AG04450 (cell line): ENCODE data around the gene TMEM131. TPM values are rescaled to one million over a fixed set of nuclear protein-coding genes. Genes with fewer than 3 reads are reported as not detected.
"Not testable (repeated sequence)": the region's sequence is repeated elsewhere in the genome, so short reads cannot be mapped to it uniquely, and the experiment has no call there.

Experiments
- CTCF ChIA-PET: fragments of 300-600, 350-600 bp; formaldehyde crosslinking; extraction: SDS; loops from one replicate; lab custom pipeline; 2022; ENCODE audit warnings: antibody characterized with exemption, inconsistent platforms; lab: Charles Lee
- POLR2A ChIA-PET: fragments of 350-600 bp; formaldehyde crosslinking; extraction: SDS; loops from one replicate; lab custom pipeline; 2021; ENCODE audit warnings: antibody characterized with exemption, inconsistent platforms; lab: Yijun Ruan, JAX
- DNase-seq: peaks from one replicate; pipeline ENCODE4 v3.0.0-alpha.2; 2011; ENCODE audit warnings: low read depth, low spot score
- H3K27ac ChIP-seq: one replicate; pipeline ENCODE4 v1.5.1; 2012; ENCODE audit warnings: low read depth, low read length, control low read depth
- H3K27me3 ChIP-seq: one replicate; pipeline ENCODE4 v1.6.0; 2012; ENCODE audit warnings: low read length; ENCODE audit not compliant: control insufficient read depth, insufficient read depth
- H3K4me3 ChIP-seq: 2 replicates; pipeline ENCODE4 v1.5.1; 2011; ENCODE audit warnings: mild to moderate bottlenecking, low read depth, low read length, control low read depth
- H3K9me3 ChIP-seq: 2 replicates; pipeline ENCODE4 v1.5.1; 2012; ENCODE audit warnings: low read length; ENCODE audit not compliant: control insufficient read depth, insufficient read depth
- polyA plus RNA-seq: library from polyadenylated mRNA; depleted of rRNA; stranded (reverse); fragments of >200 nt; gene quantifications from 2 replicates; pipeline ENCODE4 v1.2.3, GENCODE V29; 2011
- TF ChIP-seq, protein P1 (sequence below): IDR thresholded peaks from 2 replicates; pipeline ENCODE4 v1.5.1; 2011; ENCODE audit warnings: low read depth, low read length, control low read depth, inconsistent platforms

Gene TMEM131
- polyA plus RNA-seq, 1 experiment: 24.4 TPM

DNA sequence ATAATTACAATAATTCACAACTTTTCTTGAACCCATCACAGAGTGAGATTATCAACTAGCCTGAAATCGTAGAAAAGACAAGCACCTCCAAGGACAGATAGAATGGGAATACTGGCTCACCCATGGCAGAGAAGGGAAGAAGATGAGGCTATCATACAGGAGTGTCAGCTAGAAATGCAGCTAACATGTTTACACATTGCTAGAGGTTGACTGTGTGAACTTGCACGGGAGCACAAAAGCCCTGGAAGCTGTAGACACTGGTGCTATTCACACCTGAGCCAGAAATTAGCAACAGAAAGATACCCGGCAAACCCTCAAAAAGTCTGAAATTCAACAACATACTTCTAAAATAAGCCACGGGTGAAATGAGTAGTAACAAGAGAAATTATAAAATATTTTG lies 150.6 kb downstream of the TMEM131 start:
- Histone ChIP-seq H3K9me3 (no peaks in the 10 kb centered on the region), H3K27ac (no peak overlapping the region), H3K4me3 (no peak overlapping the region), H3K27me3 (no peaks in the 10 kb centered on the region)
- TF ChIP-seq, protein P1, sequence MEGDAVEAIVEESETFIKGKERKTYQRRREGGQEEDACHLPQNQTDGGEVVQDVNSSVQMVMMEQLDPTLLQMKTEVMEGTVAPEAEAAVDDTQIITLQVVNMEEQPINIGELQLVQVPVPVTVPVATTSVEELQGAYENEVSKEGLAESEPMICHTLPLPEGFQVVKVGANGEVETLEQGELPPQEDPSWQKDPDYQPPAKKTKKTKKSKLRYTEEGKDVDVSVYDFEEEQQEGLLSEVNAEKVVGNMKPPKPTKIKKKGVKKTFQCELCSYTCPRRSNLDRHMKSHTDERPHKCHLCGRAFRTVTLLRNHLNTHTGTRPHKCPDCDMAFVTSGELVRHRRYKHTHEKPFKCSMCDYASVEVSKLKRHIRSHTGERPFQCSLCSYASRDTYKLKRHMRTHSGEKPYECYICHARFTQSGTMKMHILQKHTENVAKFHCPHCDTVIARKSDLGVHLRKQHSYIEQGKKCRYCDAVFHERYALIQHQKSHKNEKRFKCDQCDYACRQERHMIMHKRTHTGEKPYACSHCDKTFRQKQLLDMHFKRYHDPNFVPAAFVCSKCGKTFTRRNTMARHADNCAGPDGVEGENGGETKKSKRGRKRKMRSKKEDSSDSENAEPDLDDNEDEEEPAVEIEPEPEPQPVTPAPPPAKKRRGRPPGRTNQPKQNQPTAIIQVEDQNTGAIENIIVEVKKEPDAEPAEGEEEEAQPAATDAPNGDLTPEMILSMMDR: no peak
- ChIA-PET POLR2A (no interaction called here), CTCF (no interaction called here)
- DNase-seq: no peak

DNA sequence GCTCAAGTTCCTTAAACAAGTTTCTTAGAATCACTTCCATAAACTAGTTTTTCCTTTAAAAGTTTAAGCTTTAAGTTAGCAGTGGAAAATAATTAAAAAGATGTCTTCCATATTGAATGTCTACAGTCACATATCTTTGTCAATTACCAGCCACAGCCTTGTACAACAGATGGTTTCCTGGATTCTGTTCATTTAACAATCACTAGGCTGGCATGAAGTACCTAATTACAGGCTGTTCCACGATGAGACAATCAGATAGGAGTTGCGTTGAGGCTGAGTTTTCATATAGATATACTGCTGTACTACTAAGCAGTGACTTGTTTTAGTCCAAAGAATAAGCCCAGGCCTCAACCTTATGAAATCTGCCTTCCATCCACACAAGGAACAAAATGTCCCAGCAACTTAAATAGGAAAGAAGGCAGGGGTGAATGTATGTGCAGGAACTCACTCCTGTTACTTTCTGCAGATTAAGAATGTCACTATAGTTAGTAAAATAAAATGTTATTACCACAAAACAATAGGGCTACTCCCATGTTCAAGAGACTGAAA lies 151.4 kb downstream of the TMEM131 start:
- TF ChIP-seq, protein P1: no peak
- H3K9me3 ChIP-seq: no peaks in the 10 kb centered on the region
- ChIA-PET POLR2A (no interaction called here), CTCF (no interaction called here)
- no peak overlapping the region for H3K27ac ChIP-seq
- H3K27me3 ChIP-seq: no peaks in the 10 kb centered on the region
- H3K4me3 ChIP-seq: no peak overlapping the region
- no peak for DNase-seq

DNA sequence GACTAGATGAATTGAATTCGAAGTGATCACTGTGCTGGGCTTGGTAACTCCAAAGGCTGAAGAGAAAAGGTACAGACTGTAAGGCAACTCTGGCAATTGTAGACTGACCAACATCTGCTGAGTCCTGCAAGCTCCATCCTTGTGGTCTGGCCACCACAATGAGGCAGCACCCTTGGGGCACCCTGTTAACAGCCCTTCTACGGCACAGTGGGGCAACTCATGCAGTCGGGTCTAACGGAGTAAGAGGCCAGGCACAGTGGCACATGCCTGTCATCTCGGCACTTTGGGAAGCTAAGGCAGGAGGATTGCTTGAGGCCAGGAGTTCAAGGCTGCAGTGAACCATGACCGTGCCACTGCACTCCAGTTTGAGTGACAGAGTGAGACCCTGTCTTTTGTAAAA lies 155.6 kb downstream of the TMEM131 start:
- CTCF ChIA-PET: no interaction called here
- DNase-seq: no peak

DNA sequence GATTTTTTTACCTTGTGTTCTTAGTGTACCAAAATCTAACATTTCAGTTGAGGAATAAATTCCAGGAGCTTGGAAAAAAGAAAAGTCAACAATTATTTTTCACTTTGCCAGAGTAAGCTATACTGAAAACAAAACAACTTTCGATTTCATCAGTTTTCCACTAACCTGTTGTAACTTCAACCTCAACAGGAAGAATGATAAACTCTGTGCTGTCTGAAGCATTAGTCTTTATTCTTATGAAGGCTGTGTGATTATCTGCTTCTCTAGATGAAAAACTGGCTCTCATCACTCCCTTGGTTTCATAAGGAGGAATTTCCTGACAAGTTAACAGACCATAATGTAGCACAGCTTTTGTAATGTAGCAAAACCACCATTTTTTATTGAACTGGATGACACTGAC lies 161.1 kb downstream of the TMEM131 start:
- no peaks in the 10 kb centered on the region for H3K27me3 ChIP-seq
- H3K4me3 ChIP-seq: no peak overlapping the region
- TF ChIP-seq, protein P1: no peak
- DNase-seq: no peak
- H3K27ac ChIP-seq: no peak overlapping the region
- ChIA-PET CTCF (interaction anchor here (2.4 kb wide), 1 partner anchor 28 kb away, joined by 14 read pairs; no protein-coding TSS in a partner anchor), POLR2A (no interaction called here)
- H3K9me3 ChIP-seq: no peaks in the 10 kb centered on the region

More for the DNA sequence above, 155.6 kb downstream of the TMEM131 start:
- TF ChIP-seq, protein P1: no peak
- POLR2A ChIA-PET: no interaction called here
- no peak overlapping the region for H3K4me3 ChIP-seq
- no peak overlapping the region for H3K27ac ChIP-seq
- H3K27me3 ChIP-seq: no peaks in the 10 kb centered on the region
- no peaks in the 10 kb centered on the region for H3K9me3 ChIP-seq

DNA sequence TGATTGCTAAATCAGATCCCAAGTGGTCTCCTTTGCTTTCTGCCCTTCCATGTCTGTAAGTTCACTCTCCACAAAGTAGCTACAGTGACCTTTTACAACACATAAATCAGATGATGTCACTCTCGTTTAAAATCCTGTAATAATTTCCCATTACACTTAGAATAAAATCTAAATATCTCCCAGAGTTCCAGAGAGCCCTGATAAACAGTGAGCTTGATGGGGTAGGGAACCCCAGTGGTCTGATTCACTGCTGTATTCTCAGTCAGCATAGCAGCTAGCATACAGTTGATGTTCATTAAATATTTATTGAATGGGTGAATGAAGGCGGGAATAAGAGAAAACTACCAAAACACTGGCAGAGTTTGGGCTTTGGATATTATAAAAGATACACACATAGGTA lies 164.6 kb downstream of the TMEM131 start:
- ChIA-PET CTCF (interaction anchor here (1.5 kb wide), 1 partner anchor 24 kb away, joined by 7 read pairs; no protein-coding TSS in a partner anchor), POLR2A (no interaction called here)
- H3K27ac ChIP-seq: no peak overlapping the region
- no peak for DNase-seq
- H3K27me3 ChIP-seq: no peaks in the 10 kb centered on the region
- TF ChIP-seq, protein P1: no peak
- H3K9me3 ChIP-seq: no peaks in the 10 kb centered on the region
- H3K4me3 ChIP-seq: no peak overlapping the region

DNA sequence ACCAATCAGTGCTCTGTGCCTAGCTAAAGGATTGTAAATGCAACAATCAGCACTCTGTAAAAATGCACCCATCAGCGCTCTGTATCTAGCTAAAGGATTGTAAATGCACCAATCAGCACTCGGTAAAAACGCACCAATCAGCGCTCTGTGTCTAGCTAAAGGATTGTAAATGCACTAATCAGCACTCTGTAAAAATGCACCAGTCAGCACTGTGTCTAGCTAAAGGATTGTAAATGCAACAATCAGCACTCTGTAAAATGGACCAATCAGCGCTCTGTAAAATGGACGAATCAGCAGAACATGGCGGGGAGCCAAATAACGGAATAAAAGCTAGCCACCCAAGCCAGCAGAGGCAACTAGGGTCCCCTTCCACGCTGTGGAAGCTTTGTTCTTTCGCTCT lies 166.5 kb downstream of the TMEM131 start:
- H3K4me3 ChIP-seq, H3K27me3 ChIP-seq, H3K9me3 ChIP-seq, POLR2A ChIA-PET, DNase-seq, H3K27ac ChIP-seq: not testable (repeated sequence)
- CTCF ChIA-PET: interaction anchor here (3.2 kb wide), 1 partner anchor 22 kb away, joined by 11 read pairs; no protein-coding TSS in a partner anchor

DNA sequence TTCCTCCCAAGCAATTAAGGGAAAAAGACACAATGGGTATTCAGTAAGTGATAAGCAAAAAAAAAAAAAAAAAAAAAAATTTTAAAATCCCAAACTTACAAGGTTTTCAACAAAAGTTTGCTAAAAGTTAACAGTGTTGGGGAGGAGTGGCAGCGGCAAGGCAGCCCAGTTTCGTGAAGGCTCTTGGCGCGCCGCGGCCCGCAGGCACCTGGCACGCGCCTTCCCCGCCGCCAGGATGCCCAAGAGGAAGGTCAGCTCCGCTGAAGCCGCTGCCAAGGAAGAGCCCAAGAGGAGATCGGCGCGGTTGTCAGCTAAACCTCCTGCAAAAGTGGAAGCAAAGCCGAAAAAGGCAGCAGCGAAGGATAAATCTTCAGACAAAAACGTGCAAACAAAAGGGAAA lies 168.7 kb downstream of the TMEM131 start:
- H3K9me3 ChIP-seq, H3K4me3 ChIP-seq, H3K27ac ChIP-seq, H3K27me3 ChIP-seq, CTCF ChIA-PET, POLR2A ChIA-PET, DNase-seq: not testable (repeated sequence)
